Right renal pelvis (tissue), 4 donors: Measurements from ENCODE around the gene PLD3. TPM values are rescaled to one million over a fixed set of nuclear protein-coding genes. Genes with fewer than 3 reads are reported as not detected.

ENCODE experiments used
- DNase-seq, 4 donors: peaks; one replicate each; pipeline ENCODE4 v3.0.0-alpha.2; 2013; ENCODE audit warnings: low read depth in 4 of 4, low spot score in 3 of 4, missing footprints in 1 of 4
- polyA plus RNA-seq, 4 donors: library from polyadenylated mRNA; unstranded; fragments of 120-200 nt; gene quantifications; one replicate each; pipeline ENCODE4 v1.2.1, GENCODE V29; 2013; ENCODE audit not compliant: insufficient read length in 4 of 4

The PLD3 gene
- polyA plus RNA-seq, result 100 to 1,000 TPM; 229 to 330 (median 257) TPM

DNA sequence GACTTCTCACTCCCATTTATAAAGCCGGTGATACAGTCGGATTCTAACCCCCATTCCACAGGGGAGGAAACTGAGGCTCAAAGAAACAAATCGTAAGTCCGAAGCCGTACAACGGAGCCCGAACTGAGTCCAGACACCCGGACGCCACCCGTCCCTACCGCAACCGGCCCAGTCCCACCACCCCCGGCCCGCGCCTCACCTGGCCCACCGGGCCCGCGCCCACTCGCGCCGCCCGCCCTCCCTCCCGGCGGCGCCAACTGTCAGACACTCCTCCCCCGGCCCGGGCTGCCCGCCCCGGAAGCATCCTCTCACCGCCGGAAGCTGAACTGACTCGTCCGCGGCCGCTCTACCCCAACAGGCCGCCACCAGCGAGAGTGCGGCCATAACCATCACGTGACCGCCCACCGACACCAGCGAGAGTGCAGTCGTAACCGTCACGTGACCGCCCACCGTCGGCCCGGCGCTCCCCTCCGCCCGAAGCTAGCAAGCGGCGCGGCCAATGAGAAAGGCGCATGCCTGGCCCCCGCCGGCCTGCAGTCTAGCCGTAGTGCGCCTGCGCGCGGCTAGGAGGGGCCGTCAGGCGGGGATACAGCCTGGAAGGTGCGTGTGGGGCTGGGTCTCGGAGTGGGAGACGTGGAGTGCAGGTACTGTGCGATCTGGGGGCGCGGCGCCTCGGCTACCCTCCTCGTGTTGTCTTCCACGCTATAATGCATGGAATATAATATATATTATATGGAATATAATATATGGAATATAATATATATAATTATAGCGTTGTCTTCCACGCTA, at the start of gene PLD3, which contains the start of gene C19orf47:
Gene PLD3, plus strand, starts transcription at position 571 of the 789 bp plus-strand sequence. CDS start 17,789 bp downstream, outside the sequence.
Gene C19orf47, minus strand, starts transcription at position 273 of the 789 bp plus-strand sequence. CDS start 6,540 bp downstream, outside the sequence.
- peak; percentile 95 to 96 (median 96) for DNase-seq

GRCh38 chr19:40300668-40301067, 47.8 kb upstream of the PLD3 start:
- no peak for DNase-seq

- DNase-seq, result no peak
Observed at GRCh38 chr19:40302224-40303011, 46.1 kb upstream of the PLD3 start.

DNA sequence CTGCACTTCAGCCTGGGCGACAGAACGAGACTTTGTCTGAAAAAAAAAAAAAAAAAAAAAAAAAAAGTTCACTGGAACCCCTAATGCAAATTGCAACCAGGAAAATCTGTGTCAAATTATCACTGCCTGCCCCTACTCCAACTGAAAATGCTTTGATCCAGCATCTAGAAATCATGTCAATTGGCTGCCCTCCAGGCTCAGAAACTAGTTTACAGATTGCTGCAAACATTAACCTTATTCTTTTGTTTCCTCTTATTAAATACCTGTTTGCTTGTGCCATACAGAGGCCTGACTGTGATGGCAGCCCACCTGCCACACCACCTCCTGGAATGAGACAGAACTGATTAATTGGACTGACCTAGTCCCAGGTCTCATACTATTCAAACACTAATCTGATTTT, 44.7 kb upstream of the PLD3 start:
- DNase-seq, result no peak

- no peak for DNase-seq
Observed at GRCh38 chr19:40304306-40304705, 44.2 kb upstream of the PLD3 start.

DNA sequence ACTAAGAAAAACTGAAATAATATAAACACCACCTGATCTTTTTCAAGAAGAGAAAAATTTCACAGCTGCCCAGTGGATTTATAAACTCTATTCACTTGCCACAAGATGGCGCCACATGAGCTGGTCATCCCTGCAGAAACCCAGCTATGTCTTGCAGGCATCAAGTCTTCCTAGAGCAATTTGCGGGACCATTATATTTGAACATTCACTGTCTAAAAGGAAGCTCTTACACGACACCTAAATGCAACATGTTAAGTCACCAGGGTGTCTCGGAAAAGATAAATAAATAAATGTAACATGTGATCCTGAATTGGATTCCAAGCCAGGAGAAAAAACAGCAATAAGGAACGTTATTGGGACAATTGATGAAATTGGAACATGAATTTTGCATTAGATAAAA, 43.1 kb upstream of the PLD3 start:
- peak; percentile 67 to 79 (median 76) for DNase-seq

DNA sequence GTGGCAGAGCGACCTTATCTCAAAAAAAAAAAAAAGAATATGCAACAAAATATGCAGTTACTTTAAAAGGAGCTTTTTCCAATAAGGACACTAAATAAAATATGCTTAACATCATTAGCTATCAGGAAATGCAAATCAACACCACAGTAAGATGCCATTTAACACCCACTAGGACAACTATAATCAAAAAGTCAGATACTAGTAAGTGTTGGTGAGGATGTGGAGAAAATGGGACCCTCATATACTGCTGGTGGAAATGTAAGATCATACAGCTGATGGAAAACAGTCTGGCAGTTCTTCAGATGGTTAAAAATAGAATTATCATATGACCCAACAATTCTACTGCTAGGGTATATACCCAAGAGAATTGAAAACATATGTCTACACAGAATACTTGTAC, 38.8 kb upstream of the PLD3 start:
- DNase-seq, result no peak

DNA sequence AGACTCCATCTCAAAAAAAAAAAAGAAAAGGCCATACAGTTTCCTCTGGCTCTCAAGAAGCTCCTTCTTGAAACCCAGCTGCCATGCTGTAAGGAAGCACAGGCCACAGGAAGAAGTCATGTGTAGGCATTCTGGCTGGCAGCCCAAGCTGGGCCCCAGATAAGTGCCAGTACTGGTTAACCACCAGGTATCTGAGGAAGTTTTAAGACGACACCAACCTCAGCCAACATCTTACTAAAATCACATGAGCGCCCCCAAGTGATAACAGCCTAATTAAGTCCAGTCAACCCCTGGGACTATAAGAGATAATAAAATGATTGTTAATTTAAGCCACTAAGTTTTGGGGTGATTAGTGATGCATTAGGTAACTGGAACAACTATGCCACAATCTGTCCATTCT, 36.0 kb upstream of the PLD3 start:
- no peak for DNase-seq

DNA sequence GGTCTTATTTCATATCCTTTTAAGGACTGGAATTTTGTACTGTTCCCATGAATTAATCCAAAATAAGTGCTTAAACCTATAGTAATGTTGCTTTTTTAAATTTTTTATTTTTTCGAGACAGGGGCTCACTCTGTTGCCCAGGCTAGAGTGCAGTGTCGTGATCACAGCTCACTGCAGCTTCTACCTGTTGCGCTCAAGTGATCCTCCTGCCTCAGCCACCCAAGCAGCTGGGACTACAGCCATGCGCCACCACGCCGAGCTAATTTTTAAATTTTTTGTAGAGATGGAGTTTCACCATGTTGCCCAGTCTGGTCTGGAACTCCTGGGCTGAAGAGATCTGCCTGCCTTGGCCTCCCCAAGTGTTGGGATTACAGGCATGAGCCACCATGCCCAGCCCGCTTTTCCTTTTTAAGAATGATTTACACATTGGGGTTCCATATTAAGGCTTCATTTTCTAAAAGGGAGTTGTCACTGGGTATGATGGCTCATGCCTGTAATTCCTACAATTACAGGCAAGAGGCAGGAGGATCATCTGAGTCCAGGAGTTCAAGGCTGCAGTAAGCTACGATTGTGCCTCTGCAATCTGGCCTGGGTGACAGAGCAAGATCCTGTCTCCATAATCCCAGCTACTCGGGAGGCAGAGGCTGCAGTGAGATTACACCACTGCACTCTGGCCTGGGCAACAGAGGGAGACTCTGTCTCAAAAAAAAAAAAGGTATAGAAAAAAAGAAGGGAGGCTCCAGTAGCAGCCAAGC, 35.1 kb upstream of the PLD3 start:
- no peak for DNase-seq

DNA sequence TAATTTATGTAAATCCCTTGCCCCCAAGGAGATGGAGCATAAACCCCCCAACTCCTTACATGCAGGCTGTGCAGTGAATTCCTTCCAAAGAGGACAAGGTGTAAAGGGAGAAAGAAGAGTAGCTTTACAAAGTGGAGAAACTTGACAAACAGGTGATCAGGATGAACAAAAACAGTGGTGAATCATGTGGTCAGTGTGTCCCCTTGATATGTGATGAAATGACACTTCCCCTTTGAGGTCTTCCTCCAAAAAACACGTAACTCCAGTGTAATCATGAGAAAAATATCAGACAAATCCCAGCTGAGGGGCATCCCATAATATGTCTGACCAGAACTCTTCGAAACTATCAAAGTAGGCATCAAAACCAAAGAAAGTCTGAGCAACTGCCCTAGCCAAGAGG, 33.8 kb upstream of the PLD3 start:
- no peak for DNase-seq

- DNase-seq, result no peak
Observed at GRCh38 chr19:40315812-40316470, 32.6 kb upstream of the PLD3 start.

- no peak for DNase-seq
Observed at GRCh38 chr19:40317338-40317737, 31.2 kb upstream of the PLD3 start.

DNA sequence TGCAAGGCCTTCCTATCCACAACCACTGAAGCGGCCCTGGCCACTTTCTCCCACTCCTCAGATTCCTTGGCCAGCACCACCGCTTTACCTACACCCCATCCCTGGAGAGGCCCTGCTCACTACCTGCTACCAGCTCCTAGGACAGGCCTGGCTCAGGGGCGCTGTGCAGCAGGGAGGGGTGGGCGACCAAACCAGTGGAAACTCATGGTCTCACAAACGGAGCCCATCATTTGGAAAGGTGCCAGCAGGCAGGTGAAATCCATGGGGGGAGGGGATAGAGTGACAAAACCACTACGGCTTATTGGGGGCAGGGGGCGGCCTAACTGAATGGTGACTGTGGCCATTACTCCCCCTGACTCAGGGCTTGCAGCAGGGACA, 27.9 kb upstream of the PLD3 start:
- DNase-seq, result no peak

DNA sequence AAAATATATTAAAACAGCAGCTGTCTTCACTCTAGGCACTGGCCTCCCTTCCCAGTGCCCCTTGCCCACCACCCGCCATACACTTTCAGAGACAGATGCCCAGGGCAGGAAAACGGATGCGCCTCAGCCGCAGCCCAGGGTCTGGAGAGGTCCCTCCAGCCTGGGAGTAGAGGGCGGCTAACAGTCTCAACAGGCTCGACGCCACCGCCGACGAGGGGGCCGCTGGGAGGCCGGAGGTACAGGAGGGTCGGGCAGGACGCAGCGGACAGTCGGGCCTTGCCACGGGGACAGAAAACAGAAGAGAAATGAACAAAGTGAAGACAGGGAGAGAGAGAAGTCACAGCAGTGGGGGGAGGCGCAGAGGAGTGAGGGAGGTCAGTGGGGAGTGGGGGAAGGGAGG, 27.4 kb upstream of the PLD3 start:
- no peak for DNase-seq

DNA sequence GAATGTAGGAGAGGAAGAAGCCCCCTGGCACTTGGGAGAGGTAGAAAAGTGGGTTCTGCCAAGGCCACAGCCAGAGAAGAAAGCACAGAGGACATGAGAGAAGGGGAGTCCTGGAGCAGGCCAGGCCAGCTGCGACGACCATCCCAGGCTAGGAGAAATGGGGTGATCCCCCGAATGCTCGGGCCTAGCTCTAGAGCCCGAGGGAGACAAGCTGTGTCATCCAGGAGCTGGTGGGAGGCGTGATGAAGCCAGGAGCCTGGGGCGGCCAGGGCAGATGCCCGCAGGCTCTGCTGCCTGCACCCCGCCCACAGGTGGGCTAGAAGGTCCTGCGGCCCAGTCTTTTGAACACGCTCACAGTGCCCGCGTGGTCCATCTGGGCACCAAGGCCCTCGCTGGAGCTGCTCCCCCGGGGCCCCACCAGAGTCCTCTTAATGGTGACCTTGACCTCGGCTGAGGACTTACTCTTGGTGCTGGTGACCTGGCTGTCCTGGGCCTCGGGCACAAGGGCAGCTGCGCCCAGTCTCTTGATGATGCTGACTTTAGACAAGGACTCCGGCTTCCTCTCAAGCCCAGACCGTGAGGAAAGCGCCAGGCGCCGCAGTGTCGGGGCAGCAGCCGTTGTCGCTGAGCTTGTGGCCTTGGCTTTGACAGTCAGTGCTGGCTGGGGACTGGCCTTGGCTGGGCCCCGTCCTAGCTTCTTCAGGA, 26.8 kb upstream of the PLD3 start:
- no peak for DNase-seq

DNA sequence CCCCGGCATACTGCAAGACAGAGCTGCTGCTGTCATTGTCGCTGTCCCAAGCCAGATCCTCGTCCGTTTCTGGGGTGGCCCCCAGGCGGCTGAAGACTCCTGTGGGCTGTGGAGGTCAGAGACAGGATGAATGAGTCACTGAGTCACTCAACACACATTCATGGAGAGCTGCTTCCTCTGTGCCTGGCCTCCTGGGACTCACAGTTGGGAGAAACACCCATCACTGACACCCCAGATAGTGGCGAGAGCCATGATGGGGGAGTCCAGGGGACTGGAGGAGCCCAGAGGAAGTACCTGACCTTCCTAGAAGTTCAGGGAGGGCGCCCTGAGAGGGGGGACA, 26.3 kb upstream of the PLD3 start:
- DNase-seq, result no peak

DNA sequence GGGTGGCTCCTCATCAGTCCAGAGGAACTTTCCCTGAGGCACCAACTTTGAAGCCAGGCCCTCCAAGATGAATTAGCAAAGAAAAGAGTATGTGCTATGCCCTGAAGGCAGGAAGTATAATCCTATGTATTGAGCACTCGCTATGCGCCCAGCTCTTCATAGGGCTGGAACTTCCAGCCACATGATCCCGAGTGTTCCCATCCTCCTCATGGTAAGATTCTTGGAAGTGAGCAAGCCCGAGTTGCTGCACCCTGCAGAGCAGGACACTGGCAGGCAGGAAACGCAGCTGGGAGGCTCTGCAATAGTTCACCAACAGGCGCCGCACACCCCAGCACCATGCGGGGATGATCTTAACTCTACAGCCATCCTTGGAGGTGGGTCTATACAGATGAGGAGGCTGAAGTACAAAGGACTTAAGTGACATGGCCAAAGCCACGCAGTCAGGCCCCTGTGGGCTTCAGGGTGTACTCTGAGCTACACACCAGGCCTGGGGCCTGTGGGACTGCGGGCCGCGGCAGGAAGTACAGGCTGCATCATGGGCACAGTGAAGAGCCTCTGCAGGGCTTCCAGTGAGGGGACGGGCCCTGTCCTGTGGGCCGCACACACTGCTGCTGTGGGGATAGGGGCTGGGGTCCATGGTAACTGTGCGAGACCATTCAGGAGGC, 25.4 kb upstream of the PLD3 start:
- DNase-seq, result no peak

GRCh38 chr19:40323705-40324104, 24.8 kb upstream of the PLD3 start:
- no peak for DNase-seq

DNA sequence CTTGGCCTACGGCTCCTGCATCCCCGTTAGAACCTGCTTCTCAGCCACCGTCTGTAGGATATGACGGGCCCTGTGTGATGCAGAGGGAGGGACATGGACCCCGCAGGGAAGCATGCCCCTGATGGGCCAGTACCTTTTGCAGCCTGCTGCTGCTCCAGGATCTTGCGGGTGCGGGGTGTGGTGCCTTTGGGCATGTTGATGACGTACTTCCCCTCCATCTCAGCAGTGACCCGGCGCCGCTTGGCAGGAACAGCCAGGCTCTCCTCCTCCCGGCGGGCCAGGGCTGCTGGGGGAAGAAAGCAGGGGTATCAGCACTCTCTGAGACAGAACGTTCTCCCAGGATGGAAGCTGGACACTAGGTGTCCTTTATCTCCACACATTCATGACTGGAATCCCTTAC, 22.3 kb upstream of the PLD3 start:
- no peak for DNase-seq

DNA sequence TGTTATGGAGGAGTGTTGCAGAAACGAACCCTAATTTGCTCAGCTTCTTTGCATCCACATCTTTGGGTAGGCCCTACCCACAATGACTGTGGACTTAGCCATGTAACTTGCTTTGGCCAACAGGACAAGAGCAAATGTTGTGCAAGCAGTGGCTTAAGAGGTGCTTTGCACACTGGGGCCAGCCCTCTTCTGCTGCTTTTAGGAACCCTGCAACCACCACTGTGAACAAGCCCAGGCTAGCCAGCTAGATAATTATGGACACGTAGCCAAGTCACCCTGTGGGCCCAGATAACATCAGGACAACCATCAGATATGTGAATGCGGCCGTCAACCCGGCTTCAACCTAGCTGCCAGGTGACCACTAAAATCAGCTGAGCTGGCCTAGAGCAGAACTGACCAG, 17.4 kb upstream of the PLD3 start:
- no peak for DNase-seq
